Mesendoderm (in vitro differentiated cells): Measurements from ENCODE around the gene IRS2.

Experiments used
- DNase-seq: peaks from one replicate; pipeline ENCODE4 v3.0.0; 2013
- H2AK5ac ChIP-seq: 2 replicates; pipeline ENCODE4 v1.6.1; 2013; ENCODE audit warnings: low read length, inconsistent platforms
- H2BK120ac ChIP-seq: 2 replicates; pipeline ENCODE4 v1.6.1; 2013; ENCODE audit warnings: low read depth, mild to moderate bottlenecking, low read length, moderate library complexity, mixed read lengths
- H2BK15ac ChIP-seq: replicated peaks from 2 replicates; pipeline ENCODE4 v1.6.1; 2013; ENCODE audit warnings: low read depth, mild to moderate bottlenecking, moderate library complexity
- H2BK5ac ChIP-seq: 2 replicates; pipeline ENCODE4 v1.6.1; 2013; ENCODE audit warnings: low read length, inconsistent platforms
- H3K18ac ChIP-seq: 2 replicates; pipeline ENCODE4 v1.6.1; 2013; ENCODE audit warnings: mild to moderate bottlenecking, low read length, mixed read lengths
- H3K23ac ChIP-seq: one replicate; pipeline ENCODE4 v1.6.1; 2013; ENCODE audit warnings: low read length
- H3K27ac ChIP-seq: 2 replicates; pipeline ENCODE4 v1.5.1; 2013; ENCODE audit warnings: low read depth, mild to moderate bottlenecking, inconsistent platforms, low read length, moderate library complexity
- H3K27me3 ChIP-seq: 2 replicates; pipeline ENCODE4 v1.6.1; 2013; ENCODE audit warnings: low read length, control low read depth, mild to moderate bottlenecking, inconsistent platforms; ENCODE audit not compliant: insufficient read depth, poor library complexity
- H3K36me3 ChIP-seq: 2 replicates; pipeline ENCODE4 v1.6.1; 2013; ENCODE audit warnings: low read length, inconsistent platforms; ENCODE audit not compliant: control insufficient read depth, insufficient read depth
- H3K4ac ChIP-seq: one replicate; pipeline ENCODE4 v1.6.1; 2013; ENCODE audit warnings: low read depth, mild to moderate bottlenecking, low read length, moderate library complexity
- H3K4me1 ChIP-seq: 2 replicates; pipeline ENCODE4 v1.6.1; 2013; ENCODE audit warnings: low read depth, low read length, inconsistent platforms; ENCODE audit not compliant: control insufficient read depth
- H3K4me2 ChIP-seq: 2 replicates; pipeline ENCODE4 v1.6.1; 2013; ENCODE audit warnings: low read length
- H3K4me3 ChIP-seq: 2 replicates; pipeline ENCODE4 v1.5.1; 2013; ENCODE audit warnings: mild to moderate bottlenecking, low read length
- H3K56ac ChIP-seq: one replicate; pipeline ENCODE4 v1.6.1; 2013; ENCODE audit warnings: low read length
- H3K79me1 ChIP-seq: 2 replicates; pipeline ENCODE4 v1.6.1; 2013; ENCODE audit warnings: low read length, inconsistent platforms
- H3K79me2 ChIP-seq: 2 replicates; pipeline ENCODE4 v1.6.1; 2013; ENCODE audit warnings: mild to moderate bottlenecking, low read length; ENCODE audit not compliant: control insufficient read depth, insufficient read depth
- H3K9ac ChIP-seq: 2 replicates; pipeline ENCODE4 v1.6.1; 2013; ENCODE audit warnings: low read length, inconsistent platforms
- H4K5ac ChIP-seq: one replicate; pipeline ENCODE4 v1.6.1; 2013; ENCODE audit warnings: low read length
- H4K8ac ChIP-seq: one replicate; pipeline ENCODE4 v1.6.1; 2013; ENCODE audit warnings: low read depth, mild to moderate bottlenecking, control low read depth, low read length, moderate library complexity
- WGBS: extraction: QIAGEN DNeasy Blood & Tissue Kit; methylation state at CpG from one replicate; pipeline ENCODE4 v1.1.7; 2013; ENCODE audit warnings: low lambda C conversion rate, missing lambda C conversion rate; ENCODE audit not compliant: insufficient coverage; ENCODE audit errors: extremely low coverage; 5-methylcytosine and 5-hydroxymethylcytosine counted together

Gene IRS2

GRCh38 chr13:109744512-109745051 is 41.8 kb downstream of the IRS2 start:
- Histone ChIP-seq H3K4me1 (no peaks in the 10 kb centered on the region), H3K23ac (no peak overlapping the region), H2BK5ac (no peak overlapping the region), H3K56ac (peak overlapping the region; percentile 25), H3K36me3 (no peaks in the 10 kb centered on the region), H3K79me2 (no peaks in the 10 kb centered on the region), H3K79me1 (no peaks in the 10 kb centered on the region), H3K27ac (no peak overlapping the region), H2BK15ac (no peak overlapping the region), H3K4ac (no peak overlapping the region), H2AK5ac (no peak overlapping the region), H4K8ac (no peak overlapping the region), H3K4me2 (no peak overlapping the region), H3K18ac (no peak overlapping the region), H4K5ac (no peak overlapping the region), H3K9ac (no peak overlapping the region), H3K4me3 (no peak overlapping the region), H2BK120ac (no peak overlapping the region), H3K27me3 (no peaks in the 10 kb centered on the region)
- no CpG with 5 or more reads among the region's 23 CpGs for WGBS
- no peak for DNase-seq

DNA sequence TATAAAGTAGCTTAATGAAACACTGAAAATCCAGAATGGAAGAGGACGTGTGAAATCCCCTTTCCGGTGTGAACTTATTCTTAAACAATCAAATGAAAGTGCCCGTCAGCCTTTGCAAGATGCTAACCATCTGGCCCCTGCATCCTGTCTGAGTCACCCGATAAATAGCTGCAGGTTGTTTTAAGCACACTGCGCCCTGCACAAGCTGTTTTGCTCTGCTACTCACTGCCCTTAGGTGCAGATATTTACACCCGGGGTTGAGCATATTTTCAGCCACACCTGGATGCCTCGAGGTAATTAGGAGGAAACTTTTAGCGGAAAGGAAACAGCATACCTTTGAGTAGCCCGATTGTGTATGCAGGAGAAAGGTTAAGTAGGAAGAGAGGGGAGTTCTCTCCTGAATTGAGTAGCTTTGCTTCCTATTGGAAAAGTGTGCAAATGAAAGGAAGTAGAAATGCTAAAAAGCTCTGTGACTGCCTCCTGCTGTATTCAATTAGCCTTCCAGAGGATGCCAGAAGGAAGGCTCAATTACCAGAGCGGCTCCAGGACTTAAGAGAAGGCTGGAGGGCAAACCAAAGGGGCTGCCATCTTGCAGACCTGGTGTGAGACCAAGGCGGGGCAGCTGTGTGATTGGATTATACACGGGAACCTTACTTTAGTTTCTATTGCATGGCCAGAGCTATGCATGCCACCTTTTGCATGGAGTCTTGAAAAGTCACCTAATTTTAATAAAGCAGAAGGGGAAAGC is 42.5 kb downstream of the IRS2 start:
- Histone ChIP-seq H3K56ac (peak overlapping the region; percentile 25), H2BK120ac (no peak overlapping the region), H3K18ac (no peak overlapping the region), H2BK15ac (no peak overlapping the region), H3K9ac (no peak overlapping the region), H3K27ac (no peak overlapping the region), H2AK5ac (no peak overlapping the region), H3K4me2 (no peak overlapping the region), H3K79me1 (no peaks in the 10 kb centered on the region), H3K4ac (no peak overlapping the region), H4K5ac (no peak overlapping the region), H3K4me3 (no peak overlapping the region), H3K79me2 (no peaks in the 10 kb centered on the region), H2BK5ac (no peak overlapping the region), H3K23ac (no peak overlapping the region), H3K36me3 (no peaks in the 10 kb centered on the region), H3K27me3 (no peaks in the 10 kb centered on the region), H4K8ac (no peak overlapping the region), H3K4me1 (no peaks in the 10 kb centered on the region)
- DNase-seq = peak; percentile 61
- no CpG with 5 or more reads among the region's 12 CpGs for WGBS

GRCh38 chr13:109741966-109742365 is 44.4 kb downstream of the IRS2 start:
- H3K56ac ChIP-seq = no peak overlapping the region
- no peak for DNase-seq
- no peak overlapping the region for H3K23ac ChIP-seq

GRCh38 chr13:109740721-109741120 is 45.7 kb downstream of the IRS2 start:
- no peak overlapping the region for H4K5ac ChIP-seq
- no peak overlapping the region for H2AK5ac ChIP-seq
- H3K36me3 ChIP-seq = no peaks in the 10 kb centered on the region
- no peak overlapping the region for H3K4ac ChIP-seq
- no CpG with 5 or more reads among the region's 10 CpGs for WGBS
- no peaks in the 10 kb centered on the region for H3K79me1 ChIP-seq
- no peaks in the 10 kb centered on the region for H3K79me2 ChIP-seq
- H4K8ac ChIP-seq = no peak overlapping the region
- H2BK15ac ChIP-seq = no peak overlapping the region
- no peak overlapping the region for H3K18ac ChIP-seq
- H3K27me3 ChIP-seq = no peaks in the 10 kb centered on the region
- H3K23ac ChIP-seq = no peak overlapping the region
- no peak overlapping the region for H3K9ac ChIP-seq
- H3K4me1 ChIP-seq = no peaks in the 10 kb centered on the region
- no peak overlapping the region for H3K4me2 ChIP-seq
- no peak overlapping the region for H3K4me3 ChIP-seq
- H3K56ac ChIP-seq = no peak overlapping the region
- H2BK120ac ChIP-seq = no peak overlapping the region
- DNase-seq = no peak
- no peak overlapping the region for H3K27ac ChIP-seq
- no peak overlapping the region for H2BK5ac ChIP-seq

More at GRCh38 chr13:109741966-109742365, 44.4 kb downstream of the IRS2 start:
- H3K4me1 ChIP-seq = no peaks in the 10 kb centered on the region
- H3K9ac ChIP-seq = no peak overlapping the region
- no peak overlapping the region for H2BK5ac ChIP-seq
- H3K79me1 ChIP-seq = no peaks in the 10 kb centered on the region
- no peaks in the 10 kb centered on the region for H3K36me3 ChIP-seq
- no peak overlapping the region for H3K27ac ChIP-seq
- H2AK5ac ChIP-seq = no peak overlapping the region
- no CpG with 5 or more reads among the region's 7 CpGs for WGBS
- H4K8ac ChIP-seq = no peak overlapping the region
- H3K4me2 ChIP-seq = no peak overlapping the region
- no peak overlapping the region for H3K4ac ChIP-seq
- no peak overlapping the region for H2BK15ac ChIP-seq
- H3K27me3 ChIP-seq = no peaks in the 10 kb centered on the region
- no peak overlapping the region for H3K18ac ChIP-seq
- no peak overlapping the region for H3K4me3 ChIP-seq
- H3K79me2 ChIP-seq = no peaks in the 10 kb centered on the region
- H2BK120ac ChIP-seq = no peak overlapping the region
- no peak overlapping the region for H4K5ac ChIP-seq

- Histone ChIP-seq H3K4ac (no peak overlapping the region), H3K4me2 (no peak overlapping the region), H4K8ac (no peak overlapping the region), H3K79me2 (no peaks in the 10 kb centered on the region), H3K56ac (no peak overlapping the region), H3K4me1 (no peaks in the 10 kb centered on the region), H3K27me3 (no peaks in the 10 kb centered on the region), H3K9ac (no peak overlapping the region), H3K79me1 (no peaks in the 10 kb centered on the region), H2BK15ac (no peak overlapping the region), H2BK5ac (no peak overlapping the region), H2BK120ac (no peak overlapping the region), H3K27ac (no peak overlapping the region), H3K23ac (no peak overlapping the region), H3K4me3 (no peak overlapping the region), H3K18ac (no peak overlapping the region), H4K5ac (no peak overlapping the region), H2AK5ac (no peak overlapping the region), H3K36me3 (no peaks in the 10 kb centered on the region)
- no peak for DNase-seq
- WGBS = no CpG with 5 or more reads among the region's 9 CpGs
These were observed 46.3 kb downstream of the IRS2 start for GRCh38 chr13:109740121-109740520.
